Endothelial cell of umbilical vein (primary cell): Measurements from ENCODE around the gene EVI2B. TPM values are rescaled to one million over a fixed set of nuclear protein-coding genes. Genes with fewer than 3 reads are reported as not detected.

Source experiments
- BruUV-seq: library from RNA; stranded (reverse); fragments of 400-500 nt; replicated peaks from 2 replicates; lab custom pipeline; 2021; lab: Mats Ljungman, UMichigan
- CTCF ChIA-PET: fragments of 300-600, 350-600 bp; sonication (Branson Sonifier 250); formaldehyde crosslinking; loops from one replicate; lab custom pipeline; 2021; ENCODE audit warnings: antibody characterized with exemption, inconsistent platforms; lab: Charles Lee
- POLR2A ChIA-PET: fragments of 300-600, 350-600 bp; sonication (Branson Sonifier 250); formaldehyde crosslinking; loops from one replicate; lab custom pipeline; 2021; ENCODE audit warnings: antibody characterized with exemption, inconsistent platforms; lab: Charles Lee
- DNase-seq: peaks from one replicate; pipeline ENCODE4 v3.0.0-alpha.2; 2011; ENCODE audit warnings: low read depth, low spot score
- FAIRE-seq: peaks from 2 replicates; lab custom pipeline; 2011; peaks lifted over from hg19 to GRCh38; lab: Jason Lieb, UNC
- H2AFZ ChIP-seq: 2 replicates; pipeline ENCODE4 v1.6.0; 2012; ENCODE audit warnings: low read depth, low read length, control low read depth, inconsistent platforms
- H3K27ac ChIP-seq: 2 replicates; pipeline ENCODE4 v1.5.1; 2011; ENCODE audit warnings: low read depth, mild to moderate bottlenecking, control low read depth, low read length, moderate library complexity; ENCODE audit not compliant: insufficient read depth
- H3K27me3 ChIP-seq, 2 experiments: 2 replicates each; pipeline versions ENCODE4 v1.6.0 to v1.6.1; 2011; ENCODE audit warnings: low read length in 2 of 2, mixed read lengths in 1 of 2; ENCODE audit not compliant: control insufficient read depth in 2 of 2, insufficient read depth in 2 of 2
- H3K36me3 ChIP-seq, 2 experiments: 2 replicates in 1 of 2; 3 replicates in 1 of 2; pipeline ENCODE4 v1.5.1; 2011; ENCODE audit warnings: low read length in 2 of 2, mild to moderate bottlenecking in 1 of 2, moderate library complexity in 1 of 2; ENCODE audit not compliant: control insufficient read depth in 2 of 2, insufficient read depth in 2 of 2; ENCODE audit errors: extremely low read depth in 1 of 2
- H3K4me1 ChIP-seq: 3 replicates; pipeline ENCODE4 v1.5.1; 2011; ENCODE audit warnings: mild to moderate bottlenecking, low read length; ENCODE audit not compliant: control insufficient read depth, insufficient read depth; ENCODE audit errors: extremely low read depth
- H3K4me2 ChIP-seq: 2 replicates; pipeline ENCODE4 v1.6.1; 2011; ENCODE audit warnings: low read length, control low read depth, mixed read lengths; ENCODE audit not compliant: insufficient read depth
- H3K4me3 ChIP-seq, 3 experiments: fragments of 200-600 bp in 1 of 3; sonication (generic), shearing (Covaris generic) in 1 of 3; replicated peaks in 1 of 3; 2 replicates each; pipeline ENCODE4 v1.5.1; 2011 to 2016; ENCODE audit warnings: control low read depth in 3 of 3, low read length in 3 of 3, mild to moderate bottlenecking in 2 of 3, inconsistent platforms in 1 of 3, low read depth in 1 of 3, moderate library complexity in 1 of 3; ENCODE audit not compliant: insufficient read depth in 1 of 3
- H3K79me2 ChIP-seq: 2 replicates; pipeline ENCODE4 v1.6.0; 2012; ENCODE audit warnings: low read length, inconsistent platforms; ENCODE audit not compliant: control insufficient read depth, insufficient read depth
- H3K9ac ChIP-seq: replicated peaks from 2 replicates; pipeline ENCODE3; 2011; ENCODE audit warnings: low read length, control low read depth; ENCODE audit not compliant: insufficient read depth; ENCODE audit errors: extremely low read depth
- H3K9me1 ChIP-seq: replicated peaks from 3 replicates; pipeline ENCODE4 v1.6.0; 2011; ENCODE audit warnings: mild to moderate bottlenecking, low read length; ENCODE audit not compliant: control insufficient read depth, insufficient read depth; ENCODE audit errors: extremely low read depth
- H3K9me3 ChIP-seq: replicated peaks from 2 replicates; pipeline ENCODE4 v1.5.1; 2012; ENCODE audit warnings: low read length, inconsistent platforms; ENCODE audit not compliant: control insufficient read depth, insufficient read depth
- H4K20me1 ChIP-seq: replicated peaks from 2 replicates; pipeline ENCODE3; 2011; ENCODE audit warnings: mild to moderate bottlenecking, low read length; ENCODE audit not compliant: control insufficient read depth, insufficient read depth; ENCODE audit errors: extremely low read depth
- EZH2 ChIP-seq: IDR thresholded peaks from 2 replicates; pipeline ENCODE4 v1.6.1; 2012; ENCODE audit warnings: borderline replicate concordance, low read depth, mild to moderate bottlenecking, moderate library complexity, low read length, inconsistent platforms; ENCODE audit not compliant: severe bottlenecking
- FOS ChIP-seq: IDR thresholded peaks from 2 replicates; pipeline ENCODE4 v1.6.1; 2011; ENCODE audit warnings: mild to moderate bottlenecking, low read length, moderate library complexity, borderline replicate concordance; ENCODE audit not compliant: insufficient read depth
- GATA2 ChIP-seq: IDR thresholded peaks from 2 replicates; pipeline ENCODE4 v1.7.0; 2011; ENCODE audit warnings: low read depth, mild to moderate bottlenecking, moderate library complexity, mixed read lengths, low read length; ENCODE audit not compliant: insufficient read length, insufficient read depth
- JUN ChIP-seq: IDR thresholded peaks from 2 replicates; pipeline ENCODE4 v1.6.1; 2011; ENCODE audit warnings: borderline replicate concordance, low read depth; ENCODE audit not compliant: insufficient read length, insufficient read depth
- MYC ChIP-seq: IDR thresholded peaks from one replicate; pipeline ENCODE4 v1.6.1; 2011; ENCODE audit warnings: mild to moderate bottlenecking, low read depth, low read length
- POLR2A ChIP-seq: IDR thresholded peaks from 2 replicates; pipeline ENCODE4 v1.6.1; 2012; ENCODE audit warnings: low read depth, mild to moderate bottlenecking, control low read depth, low read length
- POLR2AphosphoS5 ChIP-seq: IDR thresholded peaks from 2 replicates; pipeline ENCODE4 v1.6.1; 2012; ENCODE audit warnings: low read depth, mild to moderate bottlenecking, control low read depth, low read length, moderate library complexity; ENCODE audit not compliant: insufficient read depth
- dilution Hi-C: fragments of 300-500 bp; cut with MboI; formaldehyde crosslinking; loops from one replicate; pipeline ENCODE4 v1.15.0; 2019; ENCODE audit warnings: low sequenced_read_pairs; ENCODE audit not compliant: extremely low pct_ligation_motif_present
- intact Hi-C: fragments of 100-400 bp; cut with micrococcal nuclease; formaldehyde crosslinking; loops from one replicate; pipeline ENCODE4 v1.10.0; 2022
- polyA plus RNA-seq, 4 experiments: library from polyadenylated mRNA; depleted of rRNA in 3 of 4; stranded (reverse) in 3 of 4; unstranded in 1 of 4; fragments of >200 nt; gene quantifications; 2 replicates each; pipeline versions ENCODE4 v1.2.1 to v1.2.3, GENCODE V29; 2011 to 2012; ENCODE audit warnings: missing spikeins in 1 of 4
- total RNA-seq: library from RNA; stranded (reverse); gene quantifications from 2 replicates; pipeline ENCODE4 v1.2.3, GENCODE V29; 2021
- TF ChIP-seq, protein P1 (sequence below): IDR thresholded peaks from 2 replicates; pipeline ENCODE4 v1.6.1; 2011; ENCODE audit not compliant: insufficient read depth, insufficient read length
- TF ChIP-seq, protein P2 (sequence below), 2 donors: IDR thresholded peaks; 1 replicate in 1 of 2; 2 replicates in 1 of 2; pipeline ENCODE4 v1.5.1; 2011; ENCODE audit warnings: low read length in 2 of 2, mild to moderate bottlenecking in 2 of 2, moderate library complexity in 2 of 2, control low read depth in 1 of 2, inconsistent platforms in 1 of 2, low read depth in 1 of 2; ENCODE audit not compliant: insufficient read depth in 1 of 2; ENCODE audit errors: extremely low read depth in 1 of 2

Gene EVI2B
- total and polyA plus RNA-seq, 2 donors (not counting 3 experiments of a cell fraction or from before 2014, with no cell fraction given): 1.7 to 1.9 TPM

GRCh38 chr17:31357839-31358394 lies 44.1 kb upstream of the EVI2B start:
- no peaks in the 10 kb centered on the region for H3K4me1 ChIP-seq
- CTCF ChIA-PET: no interaction called here
- H3K9me1 ChIP-seq: no peaks in the 10 kb centered on the region
- intact Hi-C loops: no loop called here
- no TSS peak for BruUV-seq
- DNase-seq: no peak
- no peaks in the 10 kb centered on the region for H4K20me1 ChIP-seq
- no peak overlapping the region for H3K4me2 ChIP-seq
- H3K79me2 ChIP-seq: no peaks in the 10 kb centered on the region
- H2AFZ ChIP-seq: no peak overlapping the region
- no peaks in the 10 kb centered on the region for H3K27me3 ChIP-seq
- H3K4me3 ChIP-seq: no peak overlapping the region
- H3K27ac ChIP-seq: no peak overlapping the region
- dilution Hi-C loops: no loop called here
- TF ChIP-seq MYC (no peak), POLR2AphosphoS5 (no peak), POLR2A (no peak), JUN (no peak), GATA2 (no peak), EZH2 (no peak), FOS (no peak)
- TF ChIP-seq, protein P1, sequence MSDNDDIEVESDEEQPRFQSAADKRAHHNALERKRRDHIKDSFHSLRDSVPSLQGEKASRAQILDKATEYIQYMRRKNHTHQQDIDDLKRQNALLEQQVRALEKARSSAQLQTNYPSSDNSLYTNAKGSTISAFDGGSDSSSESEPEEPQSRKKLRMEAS: no peak
- TF ChIP-seq, protein P2, sequence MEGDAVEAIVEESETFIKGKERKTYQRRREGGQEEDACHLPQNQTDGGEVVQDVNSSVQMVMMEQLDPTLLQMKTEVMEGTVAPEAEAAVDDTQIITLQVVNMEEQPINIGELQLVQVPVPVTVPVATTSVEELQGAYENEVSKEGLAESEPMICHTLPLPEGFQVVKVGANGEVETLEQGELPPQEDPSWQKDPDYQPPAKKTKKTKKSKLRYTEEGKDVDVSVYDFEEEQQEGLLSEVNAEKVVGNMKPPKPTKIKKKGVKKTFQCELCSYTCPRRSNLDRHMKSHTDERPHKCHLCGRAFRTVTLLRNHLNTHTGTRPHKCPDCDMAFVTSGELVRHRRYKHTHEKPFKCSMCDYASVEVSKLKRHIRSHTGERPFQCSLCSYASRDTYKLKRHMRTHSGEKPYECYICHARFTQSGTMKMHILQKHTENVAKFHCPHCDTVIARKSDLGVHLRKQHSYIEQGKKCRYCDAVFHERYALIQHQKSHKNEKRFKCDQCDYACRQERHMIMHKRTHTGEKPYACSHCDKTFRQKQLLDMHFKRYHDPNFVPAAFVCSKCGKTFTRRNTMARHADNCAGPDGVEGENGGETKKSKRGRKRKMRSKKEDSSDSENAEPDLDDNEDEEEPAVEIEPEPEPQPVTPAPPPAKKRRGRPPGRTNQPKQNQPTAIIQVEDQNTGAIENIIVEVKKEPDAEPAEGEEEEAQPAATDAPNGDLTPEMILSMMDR (IDR thresholded peaks at IDR 0.05; ENCODE audit: extremely low read depth in 1 of 2, insufficient read depth in 1 of 2, low read depth in 1 of 2, low read length in 2 of 2): no peak
- POLR2A ChIA-PET: no interaction called here
- no peak overlapping the region for H3K9ac ChIP-seq
- no peaks in the 10 kb centered on the region for H3K9me3 ChIP-seq
- FAIRE-seq: no peak
- H3K36me3 ChIP-seq: peaks cover 0 to 8% of the 10 kb centered on the region in 2 experiments
